GM10248 (cell line): ENCODE data around the gene HMGCS1.

ENCODE experiments used
- CTCF ChIA-PET: fragments of 300-600 bp; sonication (Branson Sonifier 250); formaldehyde crosslinking; extraction: SDS; loops from one replicate; lab custom pipeline; 2021; ENCODE audit warnings: antibody characterized with exemption; lab: Yijun Ruan, JAX
- POLR2A ChIA-PET: fragments of 350-650 bp; sonication (Branson Sonifier 250); formaldehyde crosslinking; extraction: SDS; loops from one replicate; lab custom pipeline; 2020; ENCODE audit warnings: antibody characterized with exemption; lab: Yijun Ruan, JAX
- DNase-seq: peaks from one replicate; pipeline ENCODE4 v3.0.0; 2012; ENCODE audit errors: extremely low spot score
- CTCF ChIP-seq: IDR thresholded peaks from 2 replicates; pipeline ENCODE4 v1.5.1; 2012; ENCODE audit warnings: mild to moderate bottlenecking, low read depth; ENCODE audit errors: extremely low read depth, missing control alignments, control extremely low read depth

The HMGCS1 gene

GRCh38 chr5:43242196-43242595, 71.0 kb downstream of the HMGCS1 start:
- CTCF ChIA-PET = interaction anchor here (1.5 kb wide), 1 partner anchor 62 kb away, joined by 4 read pairs; no protein-coding TSS in a partner anchor
- DNase-seq = no peak
- no peak for TF ChIP-seq CTCF
- POLR2A ChIA-PET = no interaction called here
